Adrenal gland (tissue), 12 donors: ENCODE results near the gene LRRC57. TPM values are rescaled to one million over a fixed set of nuclear protein-coding genes. Genes with fewer than 3 reads are reported as not detected.
"Not testable (repeated sequence)": the region's sequence is repeated elsewhere in the genome, so short reads cannot be mapped to it uniquely, and the experiment has no call there.

Source experiments
- DNase-seq, 7 donors: peaks; one replicate each; pipeline ENCODE4 v3.0.0-alpha.2; 2019 to 2020
- H3K27ac ChIP-seq, 5 donors: fragments of 200-600 bp; sonication (generic) in 4 of 5; 1 replicate in 3 of 5; 2 replicates in 2 of 5; pipeline versions ENCODE4 v1.5.1 to v1.8.0; 2016 to 2020; ENCODE audit warnings: mild to moderate bottlenecking in 1 of 5
- H3K27me3 ChIP-seq: fragments of 200-600 bp; 2 replicates; pipeline ENCODE4 v1.8.0; 2021
- H3K36me3 ChIP-seq, 2 donors: fragments of 200-600 bp; replicated peaks in 1 of 2; 1 replicate in 1 of 2; 2 replicates in 1 of 2; pipeline versions ENCODE4 v1.5.1 to v1.8.0; 2018 to 2022
- H3K4me1 ChIP-seq, 2 donors: fragments of 200-600 bp; replicated peaks in 1 of 2; 1 replicate in 1 of 2; 2 replicates in 1 of 2; pipeline versions ENCODE4 v1.5.1 to v1.8.0; 2018 to 2021
- H3K4me3 ChIP-seq, 4 donors: fragments of 200-600 bp; sonication (generic) in 3 of 4; one replicate each; pipeline ENCODE4 v1.5.1; 2016 to 2018
- H3K9me3 ChIP-seq, 3 donors: fragments of 200-600 bp; sonication (generic) in 1 of 3; replicated peaks in 1 of 3; 1 replicate in 2 of 3; 2 replicates in 1 of 3; pipeline versions ENCODE4 v1.5.1 to v1.8.0; 2016 to 2021
- CTCF ChIP-seq, 6 experiments: fragments of 450-650 bp in 4 of 6; fragments of 200-600 bp in 2 of 6; sonication (generic) in 1 of 6; IDR thresholded peaks; 1 replicate in 5 of 6; 2 replicates in 1 of 6; pipeline versions ENCODE4 v1.5.1 to v1.8.0; 2016 to 2021; ENCODE audit warnings: antibody characterized with exemption in 6 of 6, mild to moderate bottlenecking in 2 of 6, moderate library complexity in 1 of 6
- POLR2A ChIP-seq, 2 donors: fragments of 450-650 bp; IDR thresholded peaks; one replicate each; pipeline ENCODE4 v1.6.1; 2017; ENCODE audit warnings: antibody characterized with exemption in 2 of 2, mild to moderate bottlenecking in 2 of 2, moderate library complexity in 1 of 2
- WGBS, 4 donors: extraction: QIAGEN DNeasy Blood & Tissue Kit in 2 of 4; methylation state at CpG; one replicate each; pipeline versions ENCODE4 v1.1.5 to v1.1.7; 2013 to 2017; 5-methylcytosine and 5-hydroxymethylcytosine counted together
- intact Hi-C, 2 donors: fragments of 100-400 bp; cut with DNase I; formaldehyde crosslinking; loops; one replicate each; pipeline versions ENCODE4 v1.14.1 to v1.15.0; 2022 to 2023
- polyA plus RNA-seq, 3 donors: library from polyadenylated mRNA; stranded (reverse); fragments of 200-250 nt in 2 of 3; fragments of 350-450 nt in 1 of 3; fragmentation: Illumina TruSeq in 1 of 3; extraction: RNeasy Lipid Tissue Mini Kit (QIAGEN cat#74804) in 1 of 3; gene quantifications; one replicate each; pipeline ENCODE4 v1.2.3, GENCODE V29; 2013 to 2014
- total RNA-seq, 9 donors: library from RNA; depleted of rRNA in 4 of 9; stranded (reverse); fragments of >200 nt in 4 of 9; fragments of 120-200 nt in 1 of 9; fragmentation: NEBNext Ultra II Directional in 1 of 9; extraction: Animal tissue kit (Norgen Biotek cat#: 25700) in 1 of 9; gene quantifications; one replicate each; pipeline versions ENCODE4 v1.1.0 to v1.2.4, GENCODE V29; 2013 to 2023
- donor health status: healthy with polysubstance abuse.
- donor health status: Bipolar disorder and iron deficiency.
- donor health status: DM: yes; HTN: yes; CAD: no.
- donor health status: DM: no; HTN: no; CAD: no.
- donor health status: DM: no; HTN: no; CAD: no.
- donor health status: DM: yes; HTN: yes; CAD: no.

The LRRC57 gene
- total and polyA plus RNA-seq, 12 donors, result 3.3 to 26.2 (median 16.5) TPM

GRCh38 chr15:42575188-42576039 is 26.8 kb upstream of the LRRC57 start, which contains the start of gene STARD9:
STARD9 (plus strand) TSS chr15:42575606; CDS start chr15:42575716, 110 bp downstream.
- peak; percentile 97 to 99 (median 98) for DNase-seq
- H3K4me1 ChIP-seq, result peaks cover 0 to 30% of the 10 kb centered on the region in 2 donors
- TF ChIP-seq POLR2A (IDR thresholded peaks at IDR 0.05) (peak in 1 of 2 donors; percentile 44), CTCF (IDR thresholded peaks at IDR 0.05) (no peak)
- H3K27ac ChIP-seq, result peak within 1 kb of the TSS in 3 of 5 donors; percentile 53 to 75 (median 67)
- H3K27me3 ChIP-seq, result no peaks in the 10 kb centered on the region
- WGBS, 4 donors, result 0 to 1% (median 0%) methylated on average over 32 to 95 of the region's 95 CpGs; no CpG with 5 or more reads in 1 of the 4 donors
- no peaks in the 10 kb centered on the region for H3K36me3 ChIP-seq
- no peaks in the 10 kb centered on the region for H3K9me3 ChIP-seq
- H3K4me3 ChIP-seq, result peak within 1 kb of the TSS in 3 of 4 donors; percentile 29 to 73 (median 30)
- intact Hi-C loops, result no loop called here

- 95 to 100% (median 99%) methylated on average over 3 of the region's 3 CpGs for WGBS, 4 donors
- DNase-seq, result no peak
- Histone ChIP-seq H3K27ac (no peak overlapping the region), H3K9me3 (no peaks in the 10 kb centered on the region), H3K4me3 (no peak overlapping the region), H3K4me1 (no peaks in the 10 kb centered on the region), H3K27me3 (no peaks in the 10 kb centered on the region), H3K36me3 (peaks cover 0 to 49% of the 10 kb centered on the region in 2 donors)
- TF ChIP-seq CTCF (IDR thresholded peaks at IDR 0.05) (no peak), POLR2A (IDR thresholded peaks at IDR 0.05) (no peak)
- intact Hi-C loops, result loop anchor here in 1 of 2 donors (10.0 kb wide), 1 partner anchor 64 kb away; the partner anchor contains the start of genes SNAP23 and ZNF106
These were observed 10.1 kb upstream of the LRRC57 start for GRCh38 chr15:42558739-42559138.

GRCh38 chr15:42556550-42557207 is 8.1 kb upstream of the LRRC57 start:
- not testable (repeated sequence) for H3K27me3 ChIP-seq, H3K4me1 ChIP-seq, H3K4me3 ChIP-seq, H3K9me3 ChIP-seq, H3K27ac ChIP-seq
- WGBS, 4 donors, result 89 to 94% (median 91%) methylated on average over 10 to 12 of the region's 12 CpGs
- DNase-seq, result peak in 4 of 7 donors; percentile 23 to 70 (median 40)
- peaks cover 0 to 29% of the 10 kb centered on the region in 2 donors for H3K36me3 ChIP-seq
- intact Hi-C loops, result loop anchor here in 1 of 2 donors (10.0 kb wide), 1 partner anchor 62 kb away; the partner anchor contains the start of genes SNAP23 and ZNF106

- no peaks in the 10 kb centered on the region for H3K9me3 ChIP-seq
- intact Hi-C loops, result loop anchor here in 1 of 2 donors (10.0 kb wide), 1 partner anchor 59 kb away; the partner anchor contains the start of genes SNAP23 and ZNF106
- TF ChIP-seq POLR2A (IDR thresholded peaks at IDR 0.05) (no peak), CTCF (IDR thresholded peaks at IDR 0.05) (no peak)
- no peak overlapping the region for H3K4me3 ChIP-seq
- no peak overlapping the region for H3K27ac ChIP-seq
- 93 to 97% (median 96%) methylated on average over 1 of the region's 1 CpG for WGBS, 4 donors
- DNase-seq, result no peak
- peaks cover 0 to 1% of the 10 kb centered on the region in 2 donors for H3K36me3 ChIP-seq
- peaks cover 0 to 14% of the 10 kb centered on the region in 2 donors for H3K4me1 ChIP-seq
- H3K27me3 ChIP-seq, result no peaks in the 10 kb centered on the region
These were observed 5.0 kb upstream of the LRRC57 start for GRCh38 chr15:42553554-42553953.
